DMS114 treated with DMSO at 0.1 percent for 48 hours (cell line): Measurements from ENCODE around the gene LYZL6.

ENCODE experiments used
- DNase-seq: peaks from one replicate; lab custom pipeline; 2025; ENCODE audit not compliant: unreplicated experiment; lab: John Stamatoyannopoulos, UW

Gene LYZL6, protein sequence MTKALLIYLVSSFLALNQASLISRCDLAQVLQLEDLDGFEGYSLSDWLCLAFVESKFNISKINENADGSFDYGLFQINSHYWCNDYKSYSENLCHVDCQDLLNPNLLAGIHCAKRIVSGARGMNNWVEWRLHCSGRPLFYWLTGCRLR

DNA sequence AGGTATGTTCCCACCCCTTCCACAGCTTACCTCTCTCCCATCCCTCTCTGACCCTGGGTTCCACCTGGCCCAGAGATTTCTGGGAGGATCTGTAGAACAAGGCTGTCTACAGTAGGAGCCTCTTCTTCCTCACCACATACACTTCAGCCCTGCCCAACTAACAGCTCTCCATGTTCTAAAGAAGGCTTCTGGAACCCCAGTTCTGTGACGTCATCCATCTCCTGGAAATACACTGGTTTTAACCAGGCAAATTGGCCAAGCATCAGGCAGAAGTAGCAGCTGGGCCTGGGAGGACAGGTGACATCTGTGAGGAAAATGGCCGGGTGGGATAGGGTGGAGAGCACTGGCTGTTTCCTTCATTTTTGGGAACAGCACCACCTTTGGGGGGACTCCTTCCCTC lies at the start of gene LYZL6:
Gene LYZL6 (minus strand): TSS at position 177 of the 400 bp plus-strand sequence. CDS start 4,357 bp downstream, outside the sequence.
- DNase-seq: no peak

GRCh38 chr17:35991075-35991474 lies 47.6 kb upstream of the LYZL6 start:
- DNase-seq: no peak

GRCh38 chr17:35988164-35988563 lies 44.7 kb upstream of the LYZL6 start:
- no peak for DNase-seq

DNA sequence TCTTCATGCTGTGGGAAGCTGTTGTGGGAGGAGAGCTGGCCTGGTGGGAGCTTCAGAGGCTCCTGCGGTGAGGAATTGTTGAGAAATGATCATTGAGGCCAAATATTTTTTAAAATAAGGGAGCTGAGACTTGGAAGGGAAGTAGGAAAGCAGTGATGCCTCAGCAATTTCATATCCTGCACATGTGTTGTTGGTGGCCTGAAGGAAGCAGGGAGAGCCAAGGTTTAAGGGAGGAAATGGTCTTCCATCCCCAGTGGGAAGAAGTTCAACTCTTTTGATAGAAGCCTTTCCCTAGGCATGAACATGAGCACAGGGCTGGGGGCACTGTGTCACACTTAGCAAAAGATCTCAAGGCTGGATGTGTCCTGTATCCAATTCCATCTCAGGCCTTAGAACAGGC lies 43.1 kb upstream of the LYZL6 start, which contains the start of gene CCL14:
Gene CCL14 (minus strand): TSS at position 87 of the 400 bp plus-strand sequence. CDS start 80 bp downstream, at position 7.
- DNase-seq: no peak

GRCh38 chr17:35984140-35984539 lies 40.6 kb upstream of the LYZL6 start:
- DNase-seq: no peak

DNA sequence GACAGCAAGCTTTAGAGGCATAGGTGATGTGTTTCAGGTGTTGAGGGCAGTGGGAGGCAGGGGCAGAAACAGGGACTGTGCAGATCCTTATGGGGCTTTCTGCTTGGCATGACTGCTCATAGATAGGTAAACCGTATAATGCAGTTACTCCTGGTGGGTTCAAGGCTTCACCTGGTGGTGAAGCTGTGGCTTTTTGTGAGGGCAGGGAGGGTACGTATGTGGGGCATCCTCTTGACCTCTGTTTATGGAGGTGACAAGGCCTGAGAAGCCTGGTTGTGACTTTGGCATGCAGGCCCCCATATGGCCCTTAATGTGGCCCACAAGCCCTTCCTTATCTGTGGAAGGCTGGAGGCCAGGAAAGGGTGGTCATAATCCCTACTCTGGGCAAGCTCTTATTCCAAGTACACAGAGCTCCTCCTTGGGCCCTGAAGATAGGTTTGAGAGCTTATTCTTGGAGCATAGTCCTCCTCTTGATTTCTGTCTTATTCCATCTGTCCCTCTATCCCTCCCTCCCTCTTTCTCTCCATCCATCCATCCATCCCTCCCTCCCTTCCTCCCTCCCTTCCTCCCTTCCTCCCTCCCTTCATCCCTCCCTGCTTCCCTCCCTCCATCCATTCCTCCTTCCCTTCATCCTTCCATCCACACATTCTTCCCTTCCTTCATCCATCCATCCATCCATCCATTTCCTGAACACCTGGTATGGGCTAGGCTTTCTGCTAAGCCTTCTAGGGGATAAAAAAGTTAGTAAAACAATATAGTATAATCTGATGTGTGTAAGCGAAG lies 39.1 kb upstream of the LYZL6 start:
- DNase-seq: no peak

DNA sequence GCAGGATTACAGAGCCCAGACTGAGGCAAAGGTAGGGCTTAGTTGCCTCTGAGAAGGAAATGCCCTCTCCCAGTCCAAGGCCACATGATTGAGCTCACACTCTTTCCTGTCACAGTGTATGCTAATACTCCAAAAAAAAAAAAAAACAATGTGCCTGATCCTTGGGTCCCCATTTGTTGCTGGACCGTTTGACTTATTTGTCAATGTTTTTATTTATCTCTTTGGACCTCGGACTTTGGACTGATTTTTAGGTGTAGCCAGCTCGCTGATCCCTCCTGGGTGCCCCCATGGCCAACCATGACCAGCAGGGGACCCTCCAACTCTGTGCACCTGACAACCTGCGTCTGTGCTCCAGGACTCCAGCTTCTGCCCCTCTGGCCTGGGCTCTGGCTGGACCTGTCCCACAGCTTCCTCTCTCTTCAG lies 38.4 kb upstream of the LYZL6 start:
- no peak for DNase-seq

DNA sequence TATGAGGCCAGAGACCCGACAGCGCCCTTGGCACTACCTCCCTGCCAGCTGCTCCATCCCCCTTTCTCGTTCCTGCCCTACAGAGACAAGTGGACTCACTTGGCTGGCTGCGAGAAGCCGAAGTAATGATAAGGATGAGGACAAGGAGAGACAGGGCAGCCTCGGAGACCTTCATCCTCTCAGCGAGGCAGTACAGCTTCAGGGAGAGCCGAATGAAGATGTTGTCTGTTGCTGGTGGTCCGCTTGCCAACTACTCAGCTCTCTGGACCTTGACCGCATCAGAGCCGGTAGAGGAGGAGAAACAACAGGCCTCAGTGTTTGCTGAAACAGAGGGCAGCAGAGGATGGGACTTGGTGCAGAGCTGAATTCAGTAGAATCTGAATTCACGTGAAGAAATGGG lies 37.7 kb upstream of the LYZL6 start, which contains the start of gene CCL16:
Gene CCL16 (minus strand): TSS at position 252 of the 400 bp plus-strand sequence. CDS start 77 bp downstream, at position 175.
- no peak for DNase-seq

GRCh38 chr17:35978346-35978745 lies 34.8 kb upstream of the LYZL6 start:
- DNase-seq: no peak

DNA sequence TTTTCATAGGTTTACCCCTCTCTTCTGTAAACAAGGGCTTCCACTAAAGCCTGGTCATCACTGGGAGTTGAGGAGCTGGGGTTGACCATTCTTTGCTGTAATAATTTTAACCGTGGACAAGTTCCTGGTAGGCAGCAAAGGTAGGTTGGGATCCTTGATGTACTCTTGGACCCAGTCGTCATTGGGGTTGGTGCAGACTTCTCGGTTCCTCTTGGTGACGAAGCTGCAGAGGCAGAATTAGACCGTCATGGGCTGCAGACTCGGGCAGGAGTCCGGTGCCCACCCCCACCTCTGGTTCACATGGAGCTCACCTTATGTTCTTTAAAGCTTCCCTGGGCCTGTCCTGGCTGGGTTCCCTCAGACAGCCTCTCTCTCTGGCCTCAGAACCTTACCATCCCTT lies 34.0 kb upstream of the LYZL6 start:
- DNase-seq: no peak

DNA sequence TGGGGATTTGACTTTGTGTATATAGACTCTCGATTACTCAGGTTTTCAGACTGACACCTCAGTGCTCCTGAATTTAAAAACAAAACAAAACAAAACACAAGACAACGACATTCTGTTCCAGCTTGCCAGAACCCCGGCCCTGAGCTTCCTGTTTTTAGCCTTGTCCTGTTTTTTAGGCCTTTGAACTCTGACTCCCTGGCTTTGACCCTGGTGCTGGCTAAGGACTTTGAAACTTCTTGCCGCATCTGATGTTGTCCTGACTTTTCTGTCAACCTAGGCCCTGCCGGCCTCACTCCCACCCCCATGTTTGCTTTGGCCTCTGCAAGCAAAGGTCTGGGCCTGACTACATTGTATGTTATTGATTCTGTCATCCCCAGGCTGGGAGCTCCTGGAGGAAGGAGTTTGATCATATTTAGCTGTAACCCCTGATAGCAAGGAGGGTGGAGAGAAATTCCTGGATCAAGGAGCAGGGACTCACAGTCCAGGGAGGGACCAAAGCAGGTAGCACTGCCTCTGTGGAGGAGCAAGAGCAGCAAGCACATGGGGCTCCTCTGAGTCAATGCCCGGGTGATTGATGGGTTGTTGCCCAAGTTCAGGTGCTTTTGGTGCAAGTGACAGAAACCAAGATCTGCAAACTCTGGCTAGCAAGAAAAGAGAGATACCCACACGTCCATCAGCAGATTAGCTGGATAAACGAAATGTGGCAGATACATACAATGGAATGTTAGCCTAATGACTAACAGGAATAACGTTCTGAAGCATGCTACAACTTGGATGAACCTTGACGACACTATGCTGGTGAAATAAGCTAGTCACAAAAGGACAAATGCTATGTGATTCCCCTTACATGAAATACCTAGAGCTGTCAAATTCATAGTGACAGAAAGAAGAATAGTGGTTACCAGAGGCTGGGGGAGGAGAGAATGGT lies 30.1 kb upstream of the LYZL6 start:
- DNase-seq: no peak

DNA sequence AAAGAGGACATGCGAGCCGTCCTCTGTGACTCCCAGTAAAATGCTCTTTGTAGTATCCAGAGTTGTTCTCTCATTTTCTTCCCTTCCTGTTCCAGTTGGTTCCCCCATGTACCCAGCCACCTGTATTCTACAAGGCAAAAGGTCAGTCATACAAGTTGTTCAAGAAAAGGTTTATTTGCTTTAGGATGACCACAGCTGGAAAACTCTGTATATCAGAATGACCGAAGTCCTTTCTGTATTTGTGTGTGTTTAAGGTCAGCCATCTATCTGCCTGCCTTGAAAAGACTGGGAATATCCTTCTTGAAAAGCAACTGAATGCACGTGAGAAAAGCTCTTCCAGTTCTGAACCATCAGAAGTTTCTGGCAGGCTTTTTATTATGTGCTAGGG lies 29.4 kb upstream of the LYZL6 start:
- DNase-seq: no peak

- DNase-seq: no peak
Measured at GRCh38 chr17:35972535-35972934, 29.0 kb upstream of the LYZL6 start.

GRCh38 chr17:35972066-35972465 lies 28.6 kb upstream of the LYZL6 start:
- no peak for DNase-seq

GRCh38 chr17:35969558-35970380 lies 26.3 kb upstream of the LYZL6 start:
- peak; percentile 73 for DNase-seq

DNA sequence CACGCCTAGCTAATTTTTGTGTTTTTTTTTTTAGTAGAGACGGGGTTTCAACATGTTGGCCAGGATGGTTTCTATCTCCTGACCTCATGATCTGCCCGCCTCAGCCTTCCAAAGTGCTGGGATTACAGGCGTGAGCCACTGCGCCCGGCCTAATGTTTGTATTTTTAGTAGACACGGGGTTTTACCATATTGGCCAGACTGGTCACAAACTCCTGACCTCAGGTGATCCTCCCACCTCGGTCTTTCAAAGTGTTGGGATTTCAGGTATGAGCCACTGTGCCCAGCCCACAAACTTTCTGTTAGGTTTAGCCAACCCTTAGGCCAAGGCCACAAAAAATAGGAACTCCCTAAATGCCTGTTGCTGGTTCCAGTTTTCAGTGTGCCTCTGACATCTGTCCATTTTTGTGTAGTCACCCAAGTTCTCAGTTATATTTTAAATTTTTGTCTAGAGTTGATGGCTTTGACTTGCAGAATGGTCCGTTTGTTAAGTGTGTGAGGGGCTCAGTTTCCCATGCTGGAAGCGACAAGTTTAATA lies 25.1 kb upstream of the LYZL6 start:
- no peak for DNase-seq

DNA sequence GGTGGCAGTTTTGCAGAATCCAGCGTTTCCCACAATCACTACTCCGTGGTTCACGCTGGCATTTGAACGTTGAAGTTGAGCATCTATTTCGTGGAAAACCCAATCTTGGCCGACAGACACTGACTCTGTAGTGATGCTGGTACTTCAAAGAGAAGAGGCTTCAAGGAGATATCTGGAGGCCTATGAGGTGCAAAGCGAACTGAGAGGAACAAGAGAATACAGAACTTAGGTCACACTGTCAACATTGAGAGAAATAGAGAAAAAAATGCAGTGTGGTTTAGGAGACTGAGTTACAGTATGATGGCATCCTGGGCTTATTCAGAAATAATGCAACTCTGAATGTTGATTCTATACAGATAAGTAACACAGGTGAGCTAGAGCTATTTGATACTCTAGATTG lies 21.8 kb upstream of the LYZL6 start:
- no peak for DNase-seq

DNA sequence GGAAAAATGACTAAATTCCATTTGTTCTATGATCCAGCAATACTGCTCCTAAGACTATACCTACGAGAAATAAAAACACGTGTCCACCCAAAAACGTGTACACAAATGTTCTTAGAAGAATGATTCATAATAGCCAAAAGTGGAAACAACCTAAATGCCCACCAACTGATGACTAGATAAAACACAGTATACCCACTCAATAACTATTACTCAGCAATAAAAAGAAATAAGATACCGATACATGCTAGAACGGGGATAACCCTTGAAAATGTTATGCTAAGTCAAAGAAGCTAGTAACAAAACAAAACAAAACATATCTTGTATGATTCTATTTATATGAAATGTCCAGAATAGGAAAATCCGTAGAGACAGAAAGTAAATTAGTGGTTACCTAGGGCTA lies 20.1 kb upstream of the LYZL6 start:
- no peak for DNase-seq

DNA sequence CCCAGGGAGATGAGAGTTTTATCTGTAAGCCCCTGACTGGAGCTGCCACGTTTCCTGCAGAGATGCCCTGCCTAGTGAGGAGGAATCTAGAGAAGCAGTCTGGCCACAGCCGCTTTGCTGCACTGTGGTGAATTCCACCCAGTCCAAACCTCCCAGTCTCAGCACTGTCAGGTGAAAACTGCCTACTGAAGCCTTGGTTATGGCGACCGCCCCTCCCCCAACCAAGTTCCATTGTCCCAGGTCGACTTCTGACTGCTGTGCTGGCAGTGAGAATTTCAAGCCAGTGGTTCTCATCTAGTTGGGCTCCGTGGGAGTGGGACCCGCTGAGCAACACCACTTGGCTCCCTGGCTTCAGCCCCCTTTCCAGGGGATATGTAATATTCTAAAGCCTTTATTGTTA lies 10.2 kb upstream of the LYZL6 start:
- no peak for DNase-seq

- DNase-seq: no peak
Measured at GRCh38 chr17:35949401-35949800, 5.9 kb upstream of the LYZL6 start.
